Keratinocyte (primary cell): ENCODE results near the gene B4GALT3.
A peak's percentile ranks its signal among the peaks of the same experiment; 100 is the strongest.

Experiments used
- CTCF ChIP-seq, 3 experiments: IDR thresholded peaks in 1 of 3; conservative IDR thresholded peaks in 1 of 3; optimal IDR thresholded peaks in 1 of 3; 2 replicates in 2 of 3; 3 replicates in 1 of 3; pipeline versions ENCODE3 to v1.5.1; 2011; ENCODE audit warnings: low read length in 3 of 3, mild to moderate bottlenecking in 3 of 3, moderate library complexity in 2 of 3, control low read depth in 1 of 3, inconsistent platforms in 1 of 3; ENCODE audit not compliant: insufficient read depth in 2 of 3; ENCODE audit errors: extremely low read depth in 1 of 3
- EZH2 ChIP-seq: IDR thresholded peaks from one replicate; pipeline ENCODE4 v1.6.1; 2012; ENCODE audit warnings: inconsistent platforms, mild to moderate bottlenecking, low read length, moderate library complexity

- peak in 2 of 3 experiments; percentile 6 to 12 for TF ChIP-seq CTCF (optimal IDR thresholded peaks at IDR 0.05 in 1 of 3, IDR thresholded peaks at IDR 0.05 in 1 of 3, conservative IDR thresholded peaks at IDR 0.05 in 1 of 3; ENCODE audit: extremely low read depth in 1 of 3, insufficient read depth in 2 of 3, low read length in 3 of 3)
- no peak for TF ChIP-seq EZH2
These were observed 21.0 kb upstream of the B4GALT3 start for GRCh38 chr1:161198194-161198896.
